ENCODE measurements around the gene TPBGL. TPM values are rescaled to one million over a fixed set of nuclear protein-coding genes. Genes with fewer than 3 reads are reported as not detected.

The TPBGL gene
- total and polyA plus RNA-seq, 2 experiments from 2014 or later, result 0.08 to 0.21 TPM

DNA sequence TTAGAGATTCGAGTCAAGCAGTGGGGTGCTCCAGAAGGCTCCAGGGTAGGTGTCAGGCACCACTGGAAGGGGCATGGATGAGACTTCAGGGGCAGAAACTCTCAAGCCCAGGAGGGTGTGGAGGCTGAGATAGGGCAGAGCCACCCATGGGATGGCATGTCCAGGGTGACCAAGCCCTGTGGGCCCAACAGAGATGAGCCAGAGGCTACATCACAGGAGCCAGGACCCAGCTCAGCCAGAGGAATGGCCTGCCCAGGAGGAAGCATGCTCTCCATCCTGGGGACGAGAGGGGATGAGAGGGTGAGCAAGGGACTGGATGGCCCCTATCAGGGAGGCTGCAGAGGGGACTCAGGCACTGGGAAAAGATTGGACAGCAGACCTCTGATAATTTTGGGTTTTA is 46.9 kb upstream of the TPBGL start (continued):
- TF ChIP-seq, protein P1, sequence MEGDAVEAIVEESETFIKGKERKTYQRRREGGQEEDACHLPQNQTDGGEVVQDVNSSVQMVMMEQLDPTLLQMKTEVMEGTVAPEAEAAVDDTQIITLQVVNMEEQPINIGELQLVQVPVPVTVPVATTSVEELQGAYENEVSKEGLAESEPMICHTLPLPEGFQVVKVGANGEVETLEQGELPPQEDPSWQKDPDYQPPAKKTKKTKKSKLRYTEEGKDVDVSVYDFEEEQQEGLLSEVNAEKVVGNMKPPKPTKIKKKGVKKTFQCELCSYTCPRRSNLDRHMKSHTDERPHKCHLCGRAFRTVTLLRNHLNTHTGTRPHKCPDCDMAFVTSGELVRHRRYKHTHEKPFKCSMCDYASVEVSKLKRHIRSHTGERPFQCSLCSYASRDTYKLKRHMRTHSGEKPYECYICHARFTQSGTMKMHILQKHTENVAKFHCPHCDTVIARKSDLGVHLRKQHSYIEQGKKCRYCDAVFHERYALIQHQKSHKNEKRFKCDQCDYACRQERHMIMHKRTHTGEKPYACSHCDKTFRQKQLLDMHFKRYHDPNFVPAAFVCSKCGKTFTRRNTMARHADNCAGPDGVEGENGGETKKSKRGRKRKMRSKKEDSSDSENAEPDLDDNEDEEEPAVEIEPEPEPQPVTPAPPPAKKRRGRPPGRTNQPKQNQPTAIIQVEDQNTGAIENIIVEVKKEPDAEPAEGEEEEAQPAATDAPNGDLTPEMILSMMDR (conservative IDR thresholded peaks at IDR 0.05; ENCODE audit: low read depth in 2 of 2), result no peak

DNA sequence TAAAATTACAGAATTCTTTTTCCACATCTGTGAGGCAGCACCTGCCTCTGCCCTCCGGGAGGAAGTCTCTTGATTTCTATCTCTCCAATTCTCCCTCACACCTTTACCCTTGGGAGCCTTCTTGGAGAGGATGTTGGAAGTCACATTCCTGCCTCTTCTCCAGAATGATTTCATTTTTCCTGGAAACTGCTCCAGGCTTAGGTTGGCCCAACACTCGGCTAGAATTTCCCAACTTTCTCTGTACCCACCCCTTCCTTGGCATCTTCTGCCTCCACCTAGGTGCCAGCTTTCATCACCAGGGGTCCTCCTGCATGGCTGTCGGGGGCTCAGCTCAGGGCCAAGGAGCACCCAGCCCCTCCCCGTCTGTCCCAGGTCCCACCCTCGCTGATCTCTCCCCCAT is 46.4 kb upstream of the TPBGL start:
- H3F3A ChIP-seq (replicated peaks; ENCODE audit: low read depth), result no peaks in the 10 kb centered on the region
- H3K4me2 ChIP-seq, result no peak overlapping the region
- DNase-seq (ENCODE audit: low spot score) (no peak), ATAC-seq (no peak)
- H3K4me1 Mint-ChIP-seq, result peaks cover 10% of the 10 kb centered on the region
- H3K36me3 ChIP-seq (ENCODE audit: insufficient read depth), result no peaks in the 10 kb centered on the region
- H4K20me1 ChIP-seq (replicated peaks; ENCODE audit: insufficient read depth), result no peaks in the 10 kb centered on the region
- no peak overlapping the region for H3K4me3 Mint-ChIP-seq
- no peak overlapping the region for H3K27ac Mint-ChIP-seq
- H3K27me3 ChIP-seq (ENCODE audit: insufficient read depth), result no peaks in the 10 kb centered on the region
- H3K27ac ChIP-seq (ENCODE audit: low read depth), result no peak overlapping the region
- no peaks in the 10 kb centered on the region for H3K9me2 ChIP-seq (ENCODE audit: insufficient read depth)
- no peaks in the 10 kb centered on the region for H3K79me2 ChIP-seq (replicated peaks; ENCODE audit: insufficient read depth)
- peaks cover 10% of the 10 kb centered on the region for H3K27me3 Mint-ChIP-seq (ENCODE audit: insufficient read depth, low read depth, poor library complexity)
- no peaks in the 10 kb centered on the region for H3K9me3 Mint-ChIP-seq
- H3K4me3 ChIP-seq, result no peak overlapping the region
- peaks cover 5% of the 10 kb centered on the region; the same call in 1 of the 2 replicates for H3K4me1 ChIP-seq (ENCODE audit: insufficient read depth)
- H3K36me3 Mint-ChIP-seq (ENCODE audit: low read depth), result no peaks in the 10 kb centered on the region
- no peak overlapping the region for H2AFZ ChIP-seq
- TF ChIP-seq, protein P2, sequence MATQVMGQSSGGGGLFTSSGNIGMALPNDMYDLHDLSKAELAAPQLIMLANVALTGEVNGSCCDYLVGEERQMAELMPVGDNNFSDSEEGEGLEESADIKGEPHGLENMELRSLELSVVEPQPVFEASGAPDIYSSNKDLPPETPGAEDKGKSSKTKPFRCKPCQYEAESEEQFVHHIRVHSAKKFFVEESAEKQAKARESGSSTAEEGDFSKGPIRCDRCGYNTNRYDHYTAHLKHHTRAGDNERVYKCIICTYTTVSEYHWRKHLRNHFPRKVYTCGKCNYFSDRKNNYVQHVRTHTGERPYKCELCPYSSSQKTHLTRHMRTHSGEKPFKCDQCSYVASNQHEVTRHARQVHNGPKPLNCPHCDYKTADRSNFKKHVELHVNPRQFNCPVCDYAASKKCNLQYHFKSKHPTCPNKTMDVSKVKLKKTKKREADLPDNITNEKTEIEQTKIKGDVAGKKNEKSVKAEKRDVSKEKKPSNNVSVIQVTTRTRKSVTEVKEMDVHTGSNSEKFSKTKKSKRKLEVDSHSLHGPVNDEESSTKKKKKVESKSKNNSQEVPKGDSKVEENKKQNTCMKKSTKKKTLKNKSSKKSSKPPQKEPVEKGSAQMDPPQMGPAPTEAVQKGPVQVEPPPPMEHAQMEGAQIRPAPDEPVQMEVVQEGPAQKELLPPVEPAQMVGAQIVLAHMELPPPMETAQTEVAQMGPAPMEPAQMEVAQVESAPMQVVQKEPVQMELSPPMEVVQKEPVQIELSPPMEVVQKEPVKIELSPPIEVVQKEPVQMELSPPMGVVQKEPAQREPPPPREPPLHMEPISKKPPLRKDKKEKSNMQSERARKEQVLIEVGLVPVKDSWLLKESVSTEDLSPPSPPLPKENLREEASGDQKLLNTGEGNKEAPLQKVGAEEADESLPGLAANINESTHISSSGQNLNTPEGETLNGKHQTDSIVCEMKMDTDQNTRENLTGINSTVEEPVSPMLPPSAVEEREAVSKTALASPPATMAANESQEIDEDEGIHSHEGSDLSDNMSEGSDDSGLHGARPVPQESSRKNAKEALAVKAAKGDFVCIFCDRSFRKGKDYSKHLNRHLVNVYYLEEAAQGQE (IDR thresholded peaks at IDR 0.05; ENCODE audit: unreplicated experiment), result no peak
- TF ChIP-seq, protein P3, sequence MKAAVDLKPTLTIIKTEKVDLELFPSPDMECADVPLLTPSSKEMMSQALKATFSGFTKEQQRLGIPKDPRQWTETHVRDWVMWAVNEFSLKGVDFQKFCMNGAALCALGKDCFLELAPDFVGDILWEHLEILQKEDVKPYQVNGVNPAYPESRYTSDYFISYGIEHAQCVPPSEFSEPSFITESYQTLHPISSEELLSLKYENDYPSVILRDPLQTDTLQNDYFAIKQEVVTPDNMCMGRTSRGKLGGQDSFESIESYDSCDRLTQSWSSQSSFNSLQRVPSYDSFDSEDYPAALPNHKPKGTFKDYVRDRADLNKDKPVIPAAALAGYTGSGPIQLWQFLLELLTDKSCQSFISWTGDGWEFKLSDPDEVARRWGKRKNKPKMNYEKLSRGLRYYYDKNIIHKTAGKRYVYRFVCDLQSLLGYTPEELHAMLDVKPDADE (IDR thresholded peaks at IDR 0.05), result no peak
- TF ChIP-seq STAT1 (IDR thresholded peaks at IDR 0.05; ENCODE audit: unreplicated experiment) (no peak), JUNB (IDR thresholded peaks at IDR 0.05; ENCODE audit: unreplicated experiment) (no peak), NANOG (IDR thresholded peaks at IDR 0.05; ENCODE audit: borderline replicate concordance) (no peak), EZH2 (IDR thresholded peaks at IDR 0.05; ENCODE audit: low read depth, unreplicated experiment) (no peak), POLR2AphosphoS5 (IDR thresholded peaks at IDR 0.05; ENCODE audit: low read depth) (no peak), CREB1 (CRISPR knock-in tag; IDR thresholded peaks at IDR 0.05; ENCODE audit: low read depth) (no peak), ZNF114 (CRISPR knock-in tag; IDR thresholded peaks at IDR 0.05) (no peak)
- TF ChIP-seq, protein P1 (conservative IDR thresholded peaks at IDR 0.05; ENCODE audit: low read depth in 2 of 2), result no peak
- TF ChIP-seq, protein P4, sequence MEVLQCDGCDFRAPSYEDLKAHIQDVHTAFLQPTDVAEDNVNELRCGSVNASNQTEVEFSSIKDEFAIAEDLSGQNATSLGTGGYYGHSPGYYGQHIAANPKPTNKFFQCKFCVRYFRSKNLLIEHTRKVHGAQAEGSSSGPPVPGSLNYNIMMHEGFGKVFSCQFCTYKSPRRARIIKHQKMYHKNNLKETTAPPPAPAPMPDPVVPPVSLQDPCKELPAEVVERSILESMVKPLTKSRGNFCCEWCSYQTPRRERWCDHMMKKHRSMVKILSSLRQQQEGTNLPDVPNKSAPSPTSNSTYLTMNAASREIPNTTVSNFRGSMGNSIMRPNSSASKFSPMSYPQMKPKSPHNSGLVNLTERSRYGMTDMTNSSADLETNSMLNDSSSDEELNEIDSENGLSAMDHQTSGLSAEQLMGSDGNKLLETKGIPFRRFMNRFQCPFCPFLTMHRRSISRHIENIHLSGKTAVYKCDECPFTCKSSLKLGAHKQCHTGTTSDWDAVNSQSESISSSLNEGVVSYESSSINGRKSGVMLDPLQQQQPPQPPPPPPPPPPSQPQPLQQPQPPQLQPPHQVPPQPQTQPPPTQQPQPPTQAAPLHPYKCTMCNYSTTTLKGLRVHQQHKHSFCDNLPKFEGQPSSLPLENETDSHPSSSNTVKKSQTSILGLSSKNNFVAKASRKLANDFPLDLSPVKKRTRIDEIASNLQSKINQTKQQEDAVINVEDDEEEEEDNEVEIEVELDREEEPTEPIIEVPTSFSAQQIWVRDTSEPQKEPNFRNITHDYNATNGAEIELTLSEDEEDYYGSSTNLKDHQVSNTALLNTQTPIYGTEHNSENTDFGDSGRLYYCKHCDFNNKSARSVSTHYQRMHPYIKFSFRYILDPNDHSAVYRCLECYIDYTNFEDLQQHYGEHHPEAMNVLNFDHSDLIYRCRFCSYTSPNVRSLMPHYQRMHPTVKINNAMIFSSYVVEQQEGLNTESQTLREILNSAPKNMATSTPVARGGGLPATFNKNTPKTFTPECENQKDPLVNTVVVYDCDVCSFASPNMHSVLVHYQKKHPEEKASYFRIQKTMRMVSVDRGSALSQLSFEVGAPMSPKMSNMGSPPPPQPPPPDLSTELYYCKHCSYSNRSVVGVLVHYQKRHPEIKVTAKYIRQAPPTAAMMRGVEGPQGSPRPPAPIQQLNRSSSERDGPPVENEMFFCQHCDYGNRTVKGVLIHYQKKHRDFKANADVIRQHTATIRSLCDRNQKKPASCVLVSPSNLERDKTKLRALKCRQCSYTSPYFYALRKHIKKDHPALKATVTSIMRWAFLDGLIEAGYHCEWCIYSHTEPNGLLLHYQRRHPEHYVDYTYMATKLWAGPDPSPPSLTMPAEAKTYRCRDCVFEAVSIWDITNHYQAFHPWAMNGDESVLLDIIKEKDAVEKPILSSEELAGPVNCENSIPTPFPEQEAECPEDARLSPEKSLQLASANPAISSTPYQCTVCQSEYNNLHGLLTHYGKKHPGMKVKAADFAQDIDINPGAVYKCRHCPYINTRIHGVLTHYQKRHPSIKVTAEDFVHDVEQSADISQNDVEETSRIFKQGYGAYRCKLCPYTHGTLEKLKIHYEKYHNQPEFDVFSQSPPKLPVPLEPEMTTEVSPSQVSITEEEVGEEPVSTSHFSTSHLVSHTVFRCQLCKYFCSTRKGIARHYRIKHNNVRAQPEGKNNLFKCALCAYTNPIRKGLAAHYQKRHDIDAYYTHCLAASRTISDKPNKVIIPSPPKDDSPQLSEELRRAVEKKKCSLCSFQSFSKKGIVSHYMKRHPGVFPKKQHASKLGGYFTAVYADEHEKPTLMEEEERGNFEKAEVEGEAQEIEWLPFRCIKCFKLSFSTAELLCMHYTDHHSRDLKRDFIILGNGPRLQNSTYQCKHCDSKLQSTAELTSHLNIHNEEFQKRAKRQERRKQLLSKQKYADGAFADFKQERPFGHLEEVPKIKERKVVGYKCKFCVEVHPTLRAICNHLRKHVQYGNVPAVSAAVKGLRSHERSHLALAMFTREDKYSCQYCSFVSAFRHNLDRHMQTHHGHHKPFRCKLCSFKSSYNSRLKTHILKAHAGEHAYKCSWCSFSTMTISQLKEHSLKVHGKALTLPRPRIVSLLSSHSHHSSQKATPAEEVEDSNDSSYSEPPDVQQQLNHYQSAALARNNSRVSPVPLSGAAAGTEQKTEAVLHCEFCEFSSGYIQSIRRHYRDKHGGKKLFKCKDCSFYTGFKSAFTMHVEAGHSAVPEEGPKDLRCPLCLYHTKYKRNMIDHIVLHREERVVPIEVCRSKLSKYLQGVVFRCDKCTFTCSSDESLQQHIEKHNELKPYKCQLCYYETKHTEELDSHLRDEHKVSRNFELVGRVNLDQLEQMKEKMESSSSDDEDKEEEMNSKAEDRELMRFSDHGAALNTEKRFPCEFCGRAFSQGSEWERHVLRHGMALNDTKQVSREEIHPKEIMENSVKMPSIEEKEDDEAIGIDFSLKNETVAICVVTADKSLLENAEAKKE (CRISPR knock-in tag; IDR thresholded peaks at IDR 0.05), result no peak
